Colonic mucosa (tissue), 4 donors: ENCODE data around the gene STRN. TPM values are rescaled to one million over a fixed set of nuclear protein-coding genes. Genes with fewer than 3 reads are reported as not detected.

Experiments
- DNase-seq: peaks from one replicate; pipeline ENCODE4 v3.0.0-alpha.2; 2020
- H3K27ac ChIP-seq: fragments of 200-600 bp; one replicate; pipeline ENCODE4 v1.8.0; 2021
- H3K27me3 ChIP-seq: fragments of 200-600 bp; one replicate; pipeline ENCODE4 v1.8.0; 2021
- H3K36me3 ChIP-seq: fragments of 200-600 bp; one replicate; pipeline ENCODE4 v1.8.0; 2021
- H3K4me1 ChIP-seq: fragments of 200-600 bp; one replicate; pipeline ENCODE4 v1.8.0; 2021; ENCODE audit warnings: mild to moderate bottlenecking
- H3K4me3 ChIP-seq: fragments of 200-600 bp; one replicate; pipeline ENCODE4 v1.8.0; 2021
- H3K9ac ChIP-seq, 2 donors: one replicate each; pipeline ENCODE4 v1.7.0; 2013; ENCODE audit warnings: control low read depth in 2 of 2, low read depth in 2 of 2, low read length in 2 of 2
- H3K9me3 ChIP-seq: fragments of 200-600 bp; one replicate; pipeline ENCODE4 v1.8.0; 2021
- CTCF ChIP-seq: fragments of 200-600 bp; IDR thresholded peaks from one replicate; pipeline ENCODE4 v1.8.0; 2022; ENCODE audit warnings: antibody characterized with exemption, mild to moderate bottlenecking
- intact Hi-C: fragments of 100-400 bp; cut with DNase I; formaldehyde crosslinking; loops from one replicate; pipeline ENCODE4 v1.14.1; 2022
- total RNA-seq, 2 donors: library from RNA; stranded (reverse); fragmentation: NEBNext Ultra II Directional in 1 of 2; extraction: Animal tissue kit (Norgen Biotek cat#: 25700) in 1 of 2; gene quantifications; one replicate each; pipeline ENCODE4 v1.2.1, GENCODE V29; 2021
- donor health status: healthy.
- donor health status: DM: no; HTN: no; CAD: no.
- donor health status: DM: no; HTN: no; CAD: no.

STRN gene
- total RNA-seq, 2 donors from 2014 or later = 36.5 to 48.6 TPM

DNA sequence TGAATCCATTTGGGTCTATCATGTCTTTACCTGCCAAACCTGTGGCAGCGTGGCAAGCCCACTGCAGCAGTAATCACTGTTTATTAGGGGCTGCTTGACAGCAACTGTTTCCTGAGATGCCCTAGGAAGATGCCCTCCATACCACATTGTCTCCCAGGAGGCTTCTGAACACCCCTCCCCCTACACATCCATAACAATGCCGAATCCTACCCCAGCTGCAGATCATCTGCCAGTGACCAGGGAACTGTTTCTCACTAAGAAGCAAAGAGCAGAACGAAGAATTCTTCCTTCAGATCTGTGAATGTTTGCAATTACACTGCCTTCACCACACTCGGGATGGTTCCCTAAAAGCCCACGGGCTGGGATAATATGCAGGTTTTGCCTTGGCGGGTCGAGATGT is 142.1 kb downstream of the STRN start:
- Histone ChIP-seq H3K36me3 (no peaks in the 10 kb centered on the region), H3K9me3 (no peaks in the 10 kb centered on the region), H3K4me3 (no peak overlapping the region), H3K27me3 (no peaks in the 10 kb centered on the region), H3K4me1 (peaks cover 6% of the 10 kb centered on the region), H3K27ac (no peak overlapping the region), H3K9ac (no peak overlapping the region)
- intact Hi-C loops = no loop called here
- no peak for DNase-seq
- TF ChIP-seq CTCF = no peak

DNA sequence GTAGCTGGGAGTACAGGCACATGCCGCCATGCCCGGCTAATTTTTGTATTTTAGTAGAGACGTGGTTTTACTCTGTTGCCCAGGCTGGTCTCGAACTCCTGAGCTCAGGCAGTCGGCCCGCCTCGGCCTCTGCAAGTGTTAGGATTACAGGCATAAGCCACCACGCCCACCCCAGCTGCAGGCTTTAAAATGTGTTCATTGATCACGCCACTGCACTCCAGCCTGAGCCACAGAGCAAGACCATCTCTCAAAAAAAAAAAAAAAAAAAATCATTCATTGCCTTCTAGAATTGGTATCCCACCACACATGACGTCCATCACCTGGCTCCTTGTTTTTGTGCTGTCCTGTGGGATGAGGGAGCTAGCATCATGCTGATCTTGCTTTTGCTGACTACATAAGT is 142.5 kb downstream of the STRN start:
- no peak for TF ChIP-seq CTCF
- intact Hi-C loops = no loop called here
- no peak overlapping the region for H3K4me3 ChIP-seq
- DNase-seq = no peak
- peaks cover 6% of the 10 kb centered on the region for H3K4me1 ChIP-seq
- H3K9ac ChIP-seq = no peak overlapping the region
- H3K27me3 ChIP-seq = no peaks in the 10 kb centered on the region
- H3K27ac ChIP-seq = no peak overlapping the region
- no peaks in the 10 kb centered on the region for H3K36me3 ChIP-seq
- H3K9me3 ChIP-seq = no peaks in the 10 kb centered on the region

GRCh38 chr2:36820942-36821605 is 145.3 kb downstream of the STRN start:
- Histone ChIP-seq H3K27ac (peak overlapping the region; percentile 86), H3K4me1 (peaks cover 12% of the 10 kb centered on the region), H3K9me3 (no peaks in the 10 kb centered on the region), H3K9ac (peak overlapping the region in 1 of 2 donors; percentile 80), H3K4me3 (no peak overlapping the region), H3K27me3 (no peaks in the 10 kb centered on the region), H3K36me3 (no peaks in the 10 kb centered on the region)
- TF ChIP-seq CTCF = no peak
- DNase-seq = peak; percentile 73
- intact Hi-C loops = no loop called here

- H3K4me3 ChIP-seq = no peak overlapping the region
- TF ChIP-seq CTCF = no peak
- no peaks in the 10 kb centered on the region for H3K9me3 ChIP-seq
- peak; percentile 25 for DNase-seq
- H3K4me1 ChIP-seq = peaks cover 12% of the 10 kb centered on the region
- intact Hi-C loops = no loop called here
- no peaks in the 10 kb centered on the region for H3K36me3 ChIP-seq
- H3K27me3 ChIP-seq = no peaks in the 10 kb centered on the region
- H3K27ac ChIP-seq = peak overlapping the region; percentile 86
- no peak overlapping the region for H3K9ac ChIP-seq
Measured at GRCh38 chr2:36819095-36819711, 147.1 kb downstream of the STRN start.

GRCh38 chr2:36818542-36818941 is 147.8 kb downstream of the STRN start:
- Histone ChIP-seq H3K4me3 (no peak overlapping the region), H3K9me3 (no peaks in the 10 kb centered on the region), H3K36me3 (no peaks in the 10 kb centered on the region), H3K4me1 (peaks cover 12% of the 10 kb centered on the region), H3K27me3 (no peaks in the 10 kb centered on the region), H3K27ac (peak overlapping the region; percentile 2), H3K9ac (no peak overlapping the region)
- intact Hi-C loops = no loop called here
- DNase-seq = no peak
- TF ChIP-seq CTCF = no peak
